T-helper 1 cell treated with Interleukin-12 subunit alpha and Interleukin-12 subunit beta and Interleukin-4 antibody, amounts not matched to agents 30 μg/mL and 1 μg/mL, for 36 hours (primary cell): Measurements from ENCODE around the gene ENKD1.

Experiments
- H3K27ac Mint-ChIP-seq: one replicate; pipeline ENCODE4 v1.8.0; 2021; ENCODE audit warnings: mild to moderate bottlenecking, mixed read lengths
- H3K27me3 Mint-ChIP-seq: one replicate; pipeline ENCODE4 v1.8.0; 2021; ENCODE audit warnings: low read depth, mixed read lengths
- H3K36me3 Mint-ChIP-seq: one replicate; pipeline ENCODE4 v1.8.0; 2021; ENCODE audit warnings: low read depth, mixed read lengths
- H3K4me1 Mint-ChIP-seq: one replicate; pipeline ENCODE4 v1.8.0; 2021; ENCODE audit warnings: low read depth, mixed read lengths
- H3K4me3 Mint-ChIP-seq: one replicate; pipeline ENCODE4 v1.8.0; 2021; ENCODE audit warnings: mild to moderate bottlenecking, moderate library complexity, mixed read lengths
- H3K9me3 Mint-ChIP-seq: one replicate; pipeline ENCODE4 v1.8.0; 2021; ENCODE audit warnings: mixed read lengths

The ENKD1 gene

DNA sequence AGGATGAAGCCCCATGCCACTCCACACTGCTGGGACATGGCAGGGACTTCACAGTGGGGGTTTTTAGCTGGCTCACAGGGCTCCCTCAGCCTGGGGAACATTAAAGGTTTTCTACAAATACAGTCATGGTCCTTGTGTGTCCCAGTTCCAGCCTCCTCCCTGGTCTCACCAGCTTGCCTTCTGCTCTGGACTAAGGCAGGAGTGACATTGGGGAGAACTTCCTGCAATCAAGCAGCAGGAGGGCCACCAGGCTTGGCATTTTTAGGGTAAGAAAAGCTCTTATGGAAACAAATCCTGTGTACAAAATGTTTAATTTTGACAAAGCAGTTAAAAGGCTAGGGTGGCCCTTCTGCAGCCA lies 3.9 kb downstream of the ENKD1 start:
- H3K27ac Mint-ChIP-seq = no peak overlapping the region
- peaks cover 5% of the 10 kb centered on the region for H3K36me3 Mint-ChIP-seq
- H3K9me3 Mint-ChIP-seq = no peaks in the 10 kb centered on the region
- no peaks in the 10 kb centered on the region for H3K27me3 Mint-ChIP-seq
- H3K4me3 Mint-ChIP-seq = no peak overlapping the region
- H3K4me1 Mint-ChIP-seq = peaks cover 25% of the 10 kb centered on the region

DNA sequence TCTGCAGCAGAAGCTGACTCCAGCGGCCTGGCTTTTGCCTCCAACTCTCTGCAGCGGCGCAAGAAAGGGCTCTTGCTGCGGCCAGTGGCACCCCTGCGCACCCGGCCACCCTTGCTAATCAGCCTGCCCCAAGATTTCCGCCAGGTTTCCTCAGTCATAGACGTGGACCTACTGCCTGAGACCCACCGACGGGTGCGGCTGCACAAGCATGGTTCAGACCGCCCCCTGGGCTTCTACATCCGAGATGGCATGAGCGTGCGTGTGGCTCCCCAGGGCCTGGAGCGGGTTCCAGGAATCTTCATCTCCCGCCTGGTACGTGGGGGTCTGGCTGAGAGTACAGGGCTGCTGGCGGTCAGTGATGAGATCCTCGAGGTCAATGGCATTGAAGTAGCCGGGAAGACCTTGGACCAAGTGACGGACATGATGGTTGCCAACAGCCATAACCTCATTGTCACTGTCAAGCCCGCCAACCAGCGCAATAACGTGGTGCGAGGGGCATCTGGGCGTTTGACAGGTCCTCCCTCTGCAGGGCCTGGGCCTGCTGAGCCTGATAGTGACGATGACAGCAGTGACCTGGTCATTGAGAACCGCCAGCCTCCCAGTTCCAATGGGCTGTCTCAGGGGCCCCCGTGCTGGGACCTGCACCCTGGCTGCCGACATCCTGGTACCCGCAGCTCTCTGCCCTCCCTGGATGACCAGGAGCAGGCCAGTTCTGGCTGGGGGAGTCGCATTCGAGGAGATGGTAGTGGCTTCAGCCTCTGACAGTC lies 4.5 kb downstream of the ENKD1 start:
- Mint-ChIP-seq H3K9me3 (no peaks in the 10 kb centered on the region), H3K4me1 (peaks cover 21% of the 10 kb centered on the region), H3K27ac (no peak overlapping the region), H3K27me3 (no peaks in the 10 kb centered on the region), H3K36me3 (peaks cover 5% of the 10 kb centered on the region), H3K4me3 (peak overlapping the region; percentile 46)

DNA sequence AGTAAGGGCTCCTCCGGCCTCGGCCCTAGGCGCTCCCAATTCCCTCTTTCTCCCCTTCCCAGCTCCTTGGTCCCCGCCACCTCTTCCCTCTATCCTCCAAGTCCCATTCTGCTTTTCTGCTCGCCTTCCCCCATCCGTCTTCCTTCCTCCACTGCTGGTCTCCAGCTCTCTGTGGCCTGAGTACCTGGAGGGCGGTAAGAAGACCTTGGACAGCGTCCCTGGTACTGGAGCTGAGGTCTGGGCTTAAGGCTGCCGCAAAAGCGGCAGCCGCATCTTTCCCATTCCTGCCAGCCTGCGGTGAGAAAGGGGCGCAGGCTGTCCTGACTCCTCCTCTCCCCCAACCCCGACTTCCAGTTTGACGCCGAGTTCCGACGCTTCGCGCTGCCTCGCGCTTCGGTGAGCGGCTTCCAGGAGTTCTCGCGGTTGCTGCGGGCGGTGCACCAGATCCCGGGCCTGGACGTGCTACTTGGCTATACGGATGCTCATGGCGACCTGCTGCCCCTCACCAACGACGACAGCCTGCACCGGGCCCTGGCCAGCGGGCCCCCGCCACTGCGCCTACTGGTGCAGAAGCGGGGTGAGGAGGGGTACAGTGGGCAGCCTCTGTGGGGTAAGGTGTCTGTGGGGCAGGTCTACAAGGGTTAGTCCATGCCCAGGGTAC lies 5.3 kb downstream of the ENKD1 start:
- H3K9me3 Mint-ChIP-seq = no peaks in the 10 kb centered on the region
- peaks cover 5% of the 10 kb centered on the region for H3K36me3 Mint-ChIP-seq
- H3K27ac Mint-ChIP-seq = peak overlapping the region; percentile 90
- H3K27me3 Mint-ChIP-seq = no peaks in the 10 kb centered on the region
- peaks cover 18% of the 10 kb centered on the region for H3K4me1 Mint-ChIP-seq
- peak overlapping the region; percentile 92 for H3K4me3 Mint-ChIP-seq

DNA sequence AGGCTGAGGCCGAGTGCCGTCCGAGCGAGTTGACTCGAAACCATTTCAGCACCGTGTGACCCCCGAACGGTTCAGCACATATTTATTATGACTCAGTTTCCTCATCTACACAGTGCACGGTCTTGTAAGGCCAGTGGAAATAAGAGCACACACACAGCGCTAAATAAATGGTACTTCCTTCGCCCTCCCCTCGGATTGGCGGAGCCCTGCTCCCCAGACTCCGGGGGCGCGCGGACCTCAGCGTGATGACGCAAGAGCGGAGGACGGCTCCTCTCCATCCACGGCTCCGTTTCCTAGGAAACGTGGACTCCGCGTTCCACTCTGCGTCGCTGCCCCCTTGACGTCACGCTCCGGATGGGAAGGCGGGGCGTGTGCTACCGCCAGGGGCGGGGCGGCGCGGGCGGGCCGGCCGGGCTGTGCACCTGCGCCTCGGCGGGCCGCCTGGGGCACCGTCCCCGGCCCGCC lies 6.0 kb downstream of the ENKD1 start, which contains the start of gene PARD6A:
Gene PARD6A, plus strand, starts transcription at position 397 of the 465 bp plus-strand sequence. CDS start 79 bp downstream, outside the sequence.
- peaks cover 7% of the 10 kb centered on the region for H3K36me3 Mint-ChIP-seq
- no peaks in the 10 kb centered on the region for H3K9me3 Mint-ChIP-seq
- no peaks in the 10 kb centered on the region for H3K27me3 Mint-ChIP-seq
- H3K27ac Mint-ChIP-seq = peak within 1 kb of the TSS; percentile 99
- peak within 1 kb of the TSS; percentile 94 for H3K4me3 Mint-ChIP-seq
- H3K4me1 Mint-ChIP-seq = peaks cover 18% of the 10 kb centered on the region

DNA sequence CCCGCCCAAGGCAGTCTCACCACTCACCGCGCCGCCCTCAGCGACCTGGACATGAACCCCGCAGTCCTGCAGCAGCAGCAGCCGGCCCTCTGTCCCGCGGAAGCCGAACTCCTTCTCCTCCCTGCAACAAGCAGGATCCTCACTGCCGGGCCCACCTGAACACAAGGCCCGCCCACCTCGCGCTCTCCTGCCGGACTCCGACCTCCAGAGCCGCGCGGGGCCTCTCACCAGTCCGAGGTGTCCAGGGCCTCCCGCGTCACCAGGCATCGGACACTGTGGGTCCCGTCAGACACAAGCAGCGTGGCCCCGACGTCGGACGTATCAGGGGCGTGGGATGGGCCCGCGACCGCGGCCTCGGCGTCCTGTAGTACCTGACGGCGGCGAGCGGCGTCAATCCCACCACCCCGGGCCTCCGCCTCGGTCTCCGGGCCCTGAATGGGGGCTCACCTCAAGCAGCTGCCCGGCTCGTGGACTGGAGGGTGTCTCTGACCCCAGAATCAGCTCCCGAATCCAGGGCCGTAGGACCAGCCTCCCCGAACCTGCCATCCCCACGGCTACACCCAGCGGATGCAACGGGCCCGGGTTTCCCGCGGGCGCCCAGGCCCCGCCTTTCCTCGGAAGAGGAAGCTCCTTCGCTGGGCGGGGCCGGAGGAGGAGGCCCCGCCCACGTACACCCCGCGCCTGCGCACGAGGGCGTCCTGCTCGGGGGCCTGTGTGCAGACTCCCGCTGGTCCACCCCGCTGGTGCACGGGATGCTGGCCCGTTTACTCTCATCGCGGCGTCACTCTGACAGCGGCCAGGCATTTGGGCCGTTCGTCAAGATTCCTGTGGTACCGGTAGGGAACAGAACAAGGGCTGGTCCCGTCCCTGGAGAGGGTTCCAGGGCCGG lies 6.6 kb downstream of the ENKD1 start, which contains the start of gene ACD:
Gene ACD, minus strand, starts transcription at position 586 of the 889 bp plus-strand sequence. Its CDS starts 40 bp downstream, at position 546.
- Mint-ChIP-seq H3K9me3 (no peaks in the 10 kb centered on the region), H3K4me1 (peaks cover 19% of the 10 kb centered on the region), H3K36me3 (peaks cover 11% of the 10 kb centered on the region), H3K27ac (peak within 1 kb of the TSS; percentile 99), H3K27me3 (no peaks in the 10 kb centered on the region), H3K4me3 (peak within 1 kb of the TSS; percentile 94)

DNA sequence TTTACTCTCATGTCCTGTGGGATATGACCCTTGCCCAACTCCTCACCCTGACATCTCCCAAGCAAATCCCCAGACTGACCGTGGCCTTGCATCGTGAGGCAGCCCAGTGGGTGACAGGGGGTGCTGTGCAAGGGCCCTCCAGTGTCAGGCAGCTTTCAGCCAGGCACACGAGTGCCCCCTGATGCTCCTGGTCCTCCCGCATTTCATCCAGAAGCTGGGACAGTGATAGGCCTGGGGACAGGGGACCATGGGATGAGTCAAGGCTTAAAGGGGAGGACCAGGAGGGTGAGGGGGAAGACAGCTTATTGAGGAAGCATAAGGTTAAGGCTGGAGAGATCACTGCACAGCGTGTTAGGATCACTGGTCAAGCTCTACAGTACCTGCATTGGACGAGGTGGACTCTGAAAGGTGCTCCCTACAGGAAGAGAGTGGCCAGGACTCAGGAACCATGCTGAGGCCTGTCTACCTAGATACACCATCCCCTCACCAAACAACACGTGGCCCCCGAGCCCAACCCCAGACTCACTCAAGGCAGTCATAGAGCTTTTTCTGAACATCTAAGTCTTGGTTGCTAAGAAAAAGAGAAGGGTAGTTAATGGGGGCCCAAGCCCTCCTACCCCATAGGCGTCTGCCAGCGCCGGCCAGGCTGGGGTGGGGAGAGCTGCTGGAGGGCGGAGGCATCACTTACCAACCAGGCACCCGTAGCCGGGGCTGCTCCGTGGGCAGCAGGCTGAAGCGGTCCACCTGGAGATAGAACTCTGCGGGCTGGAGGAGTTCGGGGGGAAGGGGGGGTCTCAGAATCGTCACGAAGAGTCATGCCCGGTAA lies 7.5 kb downstream of the ENKD1 start:
- H3K27ac Mint-ChIP-seq = peak overlapping the region; percentile 73
- H3K27me3 Mint-ChIP-seq = no peaks in the 10 kb centered on the region
- peak overlapping the region; percentile 94 for H3K4me3 Mint-ChIP-seq
- H3K9me3 Mint-ChIP-seq = no peaks in the 10 kb centered on the region
- peaks cover 15% of the 10 kb centered on the region for H3K4me1 Mint-ChIP-seq
- H3K36me3 Mint-ChIP-seq = peaks cover 9% of the 10 kb centered on the region

DNA sequence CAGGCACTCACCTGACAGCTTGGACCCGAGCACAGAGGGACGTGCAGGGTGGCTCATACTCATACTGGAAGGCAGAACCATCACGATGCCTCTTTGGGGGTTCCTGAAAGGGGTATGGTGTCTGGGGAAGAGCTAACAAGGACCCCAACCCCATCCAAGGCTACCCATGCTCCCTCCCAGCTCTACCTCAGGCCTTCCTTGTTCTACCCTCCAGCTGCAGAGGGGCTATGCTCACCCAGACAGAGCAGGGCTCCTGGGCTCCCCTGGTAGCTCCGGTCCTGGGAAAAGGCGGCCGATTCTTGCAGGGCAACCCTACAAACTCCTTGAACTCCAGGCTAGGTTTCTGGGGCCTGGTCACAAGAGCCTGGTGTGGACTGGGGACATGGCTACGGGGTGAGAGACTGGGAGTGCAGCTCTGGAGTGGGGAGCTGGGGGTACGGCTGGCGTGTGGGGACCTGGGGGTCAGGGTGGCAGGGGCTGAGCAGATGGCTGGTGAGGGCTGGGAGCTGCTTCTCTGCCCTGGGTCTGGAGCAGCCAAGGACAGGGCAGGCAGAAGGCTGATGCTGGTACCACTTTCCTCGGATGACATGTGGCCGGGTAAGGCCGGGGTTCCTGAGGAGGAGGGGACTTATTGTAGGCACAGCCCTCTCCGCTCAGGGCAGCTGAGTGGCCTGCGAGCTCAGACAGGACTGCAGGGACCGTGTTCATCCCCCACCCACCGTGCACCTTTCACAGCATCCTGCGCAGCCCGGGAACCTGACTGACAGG lies 8.6 kb downstream of the ENKD1 start:
- peaks cover 14% of the 10 kb centered on the region for H3K4me1 Mint-ChIP-seq
- no peaks in the 10 kb centered on the region for H3K9me3 Mint-ChIP-seq
- H3K4me3 Mint-ChIP-seq = no peak overlapping the region
- no peaks in the 10 kb centered on the region for H3K27me3 Mint-ChIP-seq
- peak overlapping the region; percentile 63 for H3K27ac Mint-ChIP-seq
- peaks cover 11% of the 10 kb centered on the region for H3K36me3 Mint-ChIP-seq

DNA sequence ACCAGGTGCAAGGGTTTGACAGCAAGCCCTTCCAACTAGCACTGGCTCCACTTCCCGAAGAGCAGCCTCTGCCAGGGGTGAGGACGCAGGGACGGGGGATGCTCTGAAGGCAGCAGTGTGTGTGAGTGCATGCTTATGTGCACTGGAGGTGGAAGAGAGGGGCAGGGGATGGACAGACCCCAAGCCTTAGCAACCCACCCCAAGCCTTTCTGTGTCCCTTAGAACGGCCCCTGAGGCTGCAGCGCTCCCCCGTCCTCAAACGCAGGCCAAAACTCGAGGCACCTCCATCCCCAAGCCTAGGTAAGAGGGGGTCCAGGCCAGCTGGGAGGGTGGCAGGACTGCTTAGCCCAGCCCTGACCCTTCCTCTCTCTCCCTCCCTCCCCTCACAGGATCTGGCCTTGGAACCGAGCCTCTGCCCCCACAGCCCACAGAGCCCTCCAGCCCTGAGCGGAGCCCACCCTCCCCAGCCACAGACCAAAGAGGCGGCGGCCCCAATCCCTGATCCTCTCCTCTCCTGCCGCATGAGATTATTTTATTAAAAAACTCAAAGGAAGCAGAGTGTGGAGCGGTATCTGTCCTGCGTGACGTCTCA lies 9.4 kb downstream of the ENKD1 start:
- Mint-ChIP-seq H3K27ac (no peak overlapping the region), H3K36me3 (peaks cover 12% of the 10 kb centered on the region), H3K27me3 (no peaks in the 10 kb centered on the region), H3K4me1 (peaks cover 16% of the 10 kb centered on the region), H3K9me3 (no peaks in the 10 kb centered on the region), H3K4me3 (no peak overlapping the region)

DNA sequence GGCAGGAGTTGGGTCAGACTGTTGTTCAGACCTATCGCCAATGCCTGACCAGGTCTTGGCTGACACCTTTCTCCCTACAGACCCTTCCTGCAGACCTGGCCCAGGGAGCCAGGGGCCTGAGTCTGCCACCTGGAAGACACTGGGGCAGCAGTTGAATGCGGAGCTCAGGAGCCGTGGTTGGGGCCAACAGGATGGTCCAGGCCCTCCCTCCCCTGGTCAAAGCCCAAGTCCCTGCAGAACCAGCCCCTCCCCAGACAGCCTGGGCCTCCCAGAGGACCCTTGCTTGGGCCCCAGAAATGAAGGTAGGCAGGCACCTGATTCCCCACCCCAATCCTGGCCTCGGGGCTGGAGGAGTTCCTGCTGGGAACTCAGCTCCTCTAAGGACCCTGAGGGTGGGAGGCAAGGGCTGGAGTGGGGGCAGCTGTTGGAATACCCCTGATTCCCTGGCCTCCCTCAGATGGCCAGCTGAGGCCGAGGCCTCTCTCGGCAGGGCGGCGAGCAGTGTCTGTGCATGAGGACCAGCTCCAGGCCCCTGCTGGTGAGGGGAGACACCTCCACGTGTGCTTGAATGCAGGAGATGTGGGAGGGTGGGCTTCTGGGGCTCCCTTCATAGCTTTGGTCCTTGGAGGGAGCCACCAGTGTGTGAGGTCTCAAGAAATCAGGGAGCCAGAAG lies 10.1 kb downstream of the ENKD1 start:
- H3K4me3 Mint-ChIP-seq = no peak overlapping the region
- H3K36me3 Mint-ChIP-seq = peaks cover 19% of the 10 kb centered on the region

DNA sequence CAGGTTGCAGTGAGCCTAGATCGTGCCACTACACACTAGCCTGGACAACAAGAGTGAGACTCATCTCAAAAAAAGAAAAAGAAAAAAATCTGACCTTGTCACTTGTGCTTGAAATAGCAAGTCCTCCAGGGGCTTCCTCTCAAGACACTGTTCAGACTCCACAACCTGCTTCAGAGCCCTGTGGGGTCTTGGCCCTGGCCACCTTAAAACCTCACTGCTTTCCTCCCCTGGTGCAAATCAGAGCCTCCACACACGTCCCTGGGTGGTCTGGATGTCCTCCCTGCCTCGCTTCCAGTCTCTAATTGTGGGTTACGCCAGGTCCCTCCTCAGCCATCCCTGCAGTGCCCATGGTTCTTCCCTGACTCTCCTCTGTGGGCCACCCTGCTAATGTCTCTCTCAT lies 11.2 kb downstream of the ENKD1 start:
- no peaks in the 10 kb centered on the region for H3K9me3 Mint-ChIP-seq
- peaks cover 25% of the 10 kb centered on the region for H3K36me3 Mint-ChIP-seq
- peak overlapping the region; percentile 3 for H3K27ac Mint-ChIP-seq
- H3K27me3 Mint-ChIP-seq = no peaks in the 10 kb centered on the region
- no peak overlapping the region for H3K4me3 Mint-ChIP-seq
- H3K4me1 Mint-ChIP-seq = peaks cover 12% of the 10 kb centered on the region

More for the DNA sequence above, 10.1 kb downstream of the ENKD1 start:
- Mint-ChIP-seq H3K27ac (no peak overlapping the region), H3K27me3 (no peaks in the 10 kb centered on the region), H3K9me3 (no peaks in the 10 kb centered on the region), H3K4me1 (peaks cover 17% of the 10 kb centered on the region)

DNA sequence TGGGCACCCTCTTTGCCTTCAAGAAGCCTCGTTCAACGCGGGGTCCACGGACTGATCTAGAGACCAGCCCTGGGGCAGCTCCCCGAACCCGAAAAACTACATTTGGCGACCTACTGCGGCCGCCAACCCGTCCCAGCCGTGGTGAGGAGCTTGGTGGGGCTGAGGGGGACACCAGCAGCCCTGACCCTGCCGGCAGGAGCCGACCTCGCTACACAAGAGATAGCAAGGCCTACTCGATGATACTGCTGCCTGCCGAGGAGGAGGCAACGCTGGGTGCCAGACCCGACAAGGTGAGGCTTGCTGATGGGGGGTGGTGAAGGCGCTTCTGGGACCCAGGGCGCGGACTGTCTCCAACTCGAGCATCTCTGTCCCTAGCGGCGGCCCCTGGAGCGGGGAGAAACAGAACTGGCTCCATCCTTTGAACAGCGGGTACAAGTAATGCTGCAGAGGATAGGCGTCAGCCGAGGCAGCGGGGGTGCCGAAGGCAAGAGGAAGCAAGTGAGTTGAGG lies 12.1 kb downstream of the ENKD1 start:
- Mint-ChIP-seq H3K27me3 (no peaks in the 10 kb centered on the region), H3K36me3 (peaks cover 31% of the 10 kb centered on the region), H3K4me1 (peaks cover 14% of the 10 kb centered on the region), H3K4me3 (no peak overlapping the region), H3K9me3 (no peaks in the 10 kb centered on the region), H3K27ac (no peak overlapping the region)

DNA sequence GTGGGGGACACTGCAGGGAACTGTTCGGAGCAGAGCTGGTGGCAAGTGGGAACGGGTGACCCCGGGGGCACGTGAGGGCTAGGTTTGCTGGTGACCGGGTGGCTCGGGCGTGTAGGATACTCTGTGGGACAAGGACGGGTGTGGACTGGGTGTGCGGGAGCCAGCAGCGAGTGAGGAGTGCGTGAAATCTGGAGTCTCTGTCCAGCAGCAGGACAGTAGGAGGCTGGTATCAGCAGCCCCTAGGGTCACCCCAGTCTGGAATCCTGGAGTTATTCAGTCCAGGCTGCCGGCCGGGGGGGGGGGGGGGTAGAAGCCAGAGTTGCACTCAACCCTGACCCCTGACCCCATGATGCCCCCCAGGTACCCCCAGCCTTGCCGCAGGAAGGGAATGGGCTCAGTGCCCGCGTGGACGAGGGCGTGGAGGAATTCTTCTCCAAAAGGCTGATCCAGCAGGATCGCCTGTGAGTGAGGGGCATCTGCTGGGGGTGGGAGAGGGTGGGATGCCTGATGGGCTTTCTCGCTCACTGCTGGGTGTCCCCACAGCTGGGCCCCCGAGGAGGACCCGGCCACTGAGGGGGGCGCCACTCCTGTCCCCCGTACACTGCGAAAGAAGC lies 12.7 kb downstream of the ENKD1 start:
- Mint-ChIP-seq H3K9me3 (no peaks in the 10 kb centered on the region), H3K27me3 (no peaks in the 10 kb centered on the region), H3K4me1 (peaks cover 10% of the 10 kb centered on the region), H3K27ac (no peak overlapping the region), H3K36me3 (peaks cover 31% of the 10 kb centered on the region), H3K4me3 (no peak overlapping the region)
